ENCODE measurements around the gene ELMOD1.
A peak's percentile ranks its signal among the peaks of the same experiment; 100 is the strongest.

The ELMOD1 gene

DNA sequence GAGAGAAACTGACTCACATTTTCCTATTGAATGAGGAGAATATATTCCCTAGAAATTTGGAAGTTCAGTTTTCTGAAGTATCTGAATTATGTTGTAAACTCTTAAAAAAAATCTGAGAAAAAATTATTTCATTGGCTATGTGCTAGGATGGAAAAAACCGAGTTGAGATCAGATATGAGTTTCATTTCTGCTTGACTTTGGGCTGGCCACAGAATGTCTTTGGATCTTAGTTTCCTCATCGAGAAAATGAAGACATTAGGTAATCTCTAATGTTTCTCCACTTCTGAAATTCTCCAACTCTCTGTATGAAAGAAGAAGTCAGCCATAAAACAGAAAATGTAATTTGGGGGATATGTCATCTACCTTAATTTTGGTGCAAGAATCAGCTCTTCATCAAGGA lies 92.1 kb downstream of the ELMOD1 start:
- no peak overlapping the region for H3K4me3 ChIP-seq (ENCODE audit: low read length)
- DNase-seq (ENCODE audit: low read depth): no peak
- TF ChIP-seq, protein P1, sequence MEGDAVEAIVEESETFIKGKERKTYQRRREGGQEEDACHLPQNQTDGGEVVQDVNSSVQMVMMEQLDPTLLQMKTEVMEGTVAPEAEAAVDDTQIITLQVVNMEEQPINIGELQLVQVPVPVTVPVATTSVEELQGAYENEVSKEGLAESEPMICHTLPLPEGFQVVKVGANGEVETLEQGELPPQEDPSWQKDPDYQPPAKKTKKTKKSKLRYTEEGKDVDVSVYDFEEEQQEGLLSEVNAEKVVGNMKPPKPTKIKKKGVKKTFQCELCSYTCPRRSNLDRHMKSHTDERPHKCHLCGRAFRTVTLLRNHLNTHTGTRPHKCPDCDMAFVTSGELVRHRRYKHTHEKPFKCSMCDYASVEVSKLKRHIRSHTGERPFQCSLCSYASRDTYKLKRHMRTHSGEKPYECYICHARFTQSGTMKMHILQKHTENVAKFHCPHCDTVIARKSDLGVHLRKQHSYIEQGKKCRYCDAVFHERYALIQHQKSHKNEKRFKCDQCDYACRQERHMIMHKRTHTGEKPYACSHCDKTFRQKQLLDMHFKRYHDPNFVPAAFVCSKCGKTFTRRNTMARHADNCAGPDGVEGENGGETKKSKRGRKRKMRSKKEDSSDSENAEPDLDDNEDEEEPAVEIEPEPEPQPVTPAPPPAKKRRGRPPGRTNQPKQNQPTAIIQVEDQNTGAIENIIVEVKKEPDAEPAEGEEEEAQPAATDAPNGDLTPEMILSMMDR (conservative IDR thresholded peaks at IDR 0.05; ENCODE audit: low read length): no peak

DNA sequence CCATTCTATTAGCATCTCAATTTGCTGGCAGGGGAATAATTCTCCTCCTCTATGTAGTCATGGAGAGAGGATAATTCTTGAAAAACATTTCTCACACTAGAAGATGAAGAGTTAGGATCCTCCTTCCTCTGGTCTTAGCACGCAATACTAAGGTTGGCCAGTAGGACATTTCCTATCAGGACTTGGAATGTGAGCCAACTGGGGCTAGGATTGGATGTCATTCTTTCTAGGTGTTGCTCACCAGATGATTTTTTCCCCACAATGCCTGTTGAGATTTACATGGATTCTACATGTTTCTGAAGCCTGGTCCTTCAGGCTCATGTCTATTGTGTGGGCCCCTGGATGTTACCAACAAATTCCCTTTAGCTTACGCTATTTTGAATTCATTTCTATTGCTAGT lies 92.9 kb downstream of the ELMOD1 start:
- H3K4me3 ChIP-seq (ENCODE audit: low read length): no peak overlapping the region
- DNase-seq (ENCODE audit: low read depth): no peak
- TF ChIP-seq, protein P1 (conservative IDR thresholded peaks at IDR 0.05; ENCODE audit: low read length): peak; percentile 48

DNA sequence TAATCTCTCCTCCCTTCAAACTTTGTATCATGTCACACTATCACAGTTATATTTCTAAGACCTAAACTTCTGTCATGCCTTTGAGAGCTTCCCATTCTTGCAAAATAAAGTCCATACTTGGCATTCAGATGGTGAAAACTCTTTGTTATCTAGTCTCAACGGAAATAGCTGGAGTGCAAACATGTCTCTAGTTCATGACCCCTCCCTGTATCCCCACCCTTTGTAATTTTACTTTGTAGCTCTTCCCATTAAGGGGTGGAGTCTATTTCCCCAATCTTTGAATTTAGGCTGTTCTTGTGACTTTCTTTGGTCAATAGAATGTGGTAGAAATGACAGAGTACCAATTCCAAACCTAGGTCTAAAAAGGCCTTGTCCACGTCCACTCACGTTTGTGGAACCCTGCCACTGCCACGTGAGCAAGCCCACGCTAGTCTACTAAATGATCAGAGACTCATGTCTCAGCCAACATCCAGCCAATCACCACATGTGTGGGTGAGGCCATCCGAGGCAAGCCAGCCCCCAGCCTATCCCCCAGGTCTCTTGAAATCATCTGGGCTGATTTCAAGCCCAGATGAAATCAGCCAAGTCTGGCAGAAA lies 97.5 kb downstream of the ELMOD1 start:
- no peak overlapping the region for H3K4me3 ChIP-seq (ENCODE audit: low read length)
- TF ChIP-seq, protein P1 (conservative IDR thresholded peaks at IDR 0.05; ENCODE audit: low read length): no peak
- DNase-seq (ENCODE audit: low read depth): no peak

DNA sequence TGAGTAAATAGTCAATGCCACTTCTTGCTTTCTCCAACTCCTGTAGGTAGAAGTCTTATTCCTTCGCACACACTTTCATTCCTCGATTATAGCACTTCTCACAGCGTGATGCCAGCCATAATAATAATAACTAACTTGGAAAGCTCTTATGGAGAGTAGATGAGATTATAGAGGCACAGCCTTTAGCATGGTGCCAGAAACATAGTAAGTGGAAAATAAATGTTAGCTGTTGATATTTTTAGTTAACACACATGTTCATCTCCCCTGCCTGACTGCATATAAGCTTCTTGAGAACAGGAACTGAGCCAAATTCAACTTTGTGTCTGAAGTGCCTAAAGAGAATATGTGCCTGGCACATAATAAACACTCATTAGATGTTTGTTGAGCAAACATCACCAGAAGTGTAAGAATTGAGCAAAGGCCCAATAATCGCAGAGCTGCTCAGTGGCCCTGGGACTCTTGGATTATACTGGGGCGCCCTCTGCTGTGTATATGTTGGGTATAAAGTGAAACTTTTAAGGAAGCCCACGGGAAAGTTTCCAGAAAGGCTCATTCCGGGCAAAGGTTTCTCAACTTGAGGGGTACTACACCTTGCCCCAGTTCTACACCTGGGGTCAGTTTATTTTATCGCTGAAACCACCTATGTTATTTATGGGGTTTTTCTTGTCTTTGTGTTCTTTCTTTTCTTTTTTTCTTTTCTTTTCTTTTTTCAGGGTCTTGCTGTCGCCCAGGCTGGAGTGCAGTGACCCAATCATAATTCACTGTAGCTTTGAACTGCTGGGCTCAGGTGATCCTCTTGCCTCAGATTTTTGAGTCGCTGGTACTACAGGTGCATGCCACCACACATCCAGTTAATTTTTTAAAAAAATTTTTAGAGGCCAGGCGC lies 98.6 kb downstream of the ELMOD1 start:
- peak overlapping the region; percentile 13 for H3K4me3 ChIP-seq (ENCODE audit: low read length)
- TF ChIP-seq, protein P1 (conservative IDR thresholded peaks at IDR 0.05; ENCODE audit: low read length): peak; percentile 74
- peak; percentile 65 for DNase-seq (ENCODE audit: low read depth)

DNA sequence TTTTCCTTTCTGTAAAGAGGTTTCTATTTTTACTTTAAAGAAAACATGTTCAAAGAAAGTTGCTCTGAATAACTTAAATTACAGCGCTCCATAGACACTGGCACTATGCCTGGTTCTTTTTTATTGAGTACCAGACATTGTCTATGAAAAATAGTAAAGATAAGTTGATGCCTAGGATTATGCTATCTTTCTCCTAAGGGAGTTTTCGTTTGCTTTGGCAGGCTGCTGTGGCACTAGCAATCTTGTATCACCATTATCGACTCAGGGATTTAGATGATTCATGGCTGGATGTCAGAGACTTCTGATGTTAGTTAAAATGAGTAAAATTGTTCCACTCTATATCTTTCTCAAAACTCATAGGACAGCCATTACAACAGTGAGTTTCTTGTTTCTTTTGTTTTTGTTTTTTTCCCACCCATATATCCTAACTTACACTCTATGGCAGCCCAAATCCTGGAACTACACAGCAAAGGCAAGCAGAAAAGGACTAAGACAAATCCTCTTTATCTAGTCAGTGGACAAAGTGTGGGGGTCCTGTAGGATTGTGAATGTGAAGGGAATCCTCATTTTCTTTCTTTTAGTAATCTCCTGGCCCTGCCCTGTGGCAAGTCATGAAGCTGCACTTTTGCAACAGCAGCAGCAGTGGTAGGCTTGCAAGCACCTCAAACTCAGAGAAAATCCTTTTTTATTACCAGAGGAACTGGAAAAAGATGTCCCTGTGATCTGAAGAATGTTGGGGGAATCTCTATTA lies 100.2 kb downstream of the ELMOD1 start:
- DNase-seq (ENCODE audit: low read depth): no peak
- H3K4me3 ChIP-seq (ENCODE audit: low read length): no peak overlapping the region
- TF ChIP-seq, protein P1 (conservative IDR thresholded peaks at IDR 0.05; ENCODE audit: low read length): no peak

DNA sequence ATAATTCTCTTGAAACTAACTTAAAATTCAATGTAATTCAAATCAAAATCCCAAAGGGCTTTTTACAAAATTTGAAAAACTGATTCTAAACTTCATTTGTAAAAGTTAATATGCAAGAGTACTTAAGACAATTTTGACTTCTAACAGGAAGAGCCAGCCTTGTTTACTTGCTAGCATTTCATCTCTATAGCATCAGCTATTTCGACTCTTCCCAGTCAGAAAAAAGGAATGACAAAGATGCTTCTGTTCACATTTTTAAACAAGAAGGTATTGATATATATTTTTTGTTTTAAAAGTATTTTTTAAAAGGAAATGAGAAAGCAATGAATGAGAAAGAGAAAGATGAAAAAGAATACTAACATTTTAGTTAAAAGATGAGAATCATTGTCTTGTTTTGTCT lies 104.5 kb downstream of the ELMOD1 start:
- DNase-seq (ENCODE audit: low read depth): peak; percentile 80
- no peak overlapping the region for H3K4me3 ChIP-seq (ENCODE audit: low read length)
- TF ChIP-seq, protein P1 (conservative IDR thresholded peaks at IDR 0.05; ENCODE audit: low read length): no peak

Measured in AG10803 (cell line).